GM19043 (cell line): Measurements from ENCODE around the gene ACOT11.
A peak's percentile ranks its signal among the peaks of the same experiment; 100 is the strongest.
"Not testable (repeated sequence)": the region's sequence is repeated elsewhere in the genome, so short reads cannot be mapped to it uniquely, and the experiment has no call there.

ENCODE experiments used
- ATAC-seq: cut with Tn5 transposase; IDR thresholded peaks from one replicate; pipeline ENCODE4 v1.9.1; 2021; ENCODE audit warnings: low read depth; ENCODE audit not compliant: unreplicated experiment

Gene ACOT11

DNA sequence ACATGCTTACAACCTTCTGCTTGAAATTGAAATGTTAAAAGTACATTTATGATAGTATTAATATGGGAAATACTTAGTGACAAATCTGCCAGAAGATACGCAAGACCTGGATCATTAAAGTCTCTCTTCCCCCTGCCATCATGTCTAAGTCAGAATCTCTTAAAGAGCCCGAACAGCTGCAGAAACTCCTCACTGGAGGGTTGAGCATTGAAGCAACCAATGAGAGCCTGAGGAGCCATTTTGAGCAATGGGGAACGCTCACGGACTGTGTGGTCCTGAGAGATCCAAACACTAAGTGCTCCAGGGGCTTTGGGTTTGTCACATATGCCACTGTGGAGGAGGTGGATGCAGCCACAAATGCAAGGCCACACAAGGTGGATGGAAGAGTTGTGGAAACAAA, 11.4 kb upstream of the ACOT11 start:
- not testable (repeated sequence) for ATAC-seq

DNA sequence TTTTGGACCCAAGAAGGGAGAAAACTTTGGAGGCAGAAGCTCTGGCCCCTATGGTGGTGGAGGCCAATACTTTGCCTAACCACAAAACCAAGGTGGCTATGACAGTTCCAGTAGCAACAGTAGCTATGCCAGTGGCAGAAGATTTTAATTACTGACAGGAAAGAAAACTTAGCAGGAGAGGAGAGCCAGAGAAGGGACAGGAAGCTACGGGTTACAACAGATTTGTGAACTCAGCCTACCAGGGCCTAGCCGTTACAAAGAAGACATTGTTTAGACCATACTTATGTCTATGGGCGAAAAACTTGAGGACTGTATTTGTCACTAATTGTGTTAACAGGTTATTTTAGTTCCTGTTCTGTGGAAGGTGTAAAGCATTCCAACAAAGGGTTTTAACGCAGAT, 10.4 kb upstream of the ACOT11 start:
- no peak for ATAC-seq

- ATAC-seq = no peak
These were observed 9.5 kb upstream of the ACOT11 start for GRCh38 chr1:54538538-54538937.

DNA sequence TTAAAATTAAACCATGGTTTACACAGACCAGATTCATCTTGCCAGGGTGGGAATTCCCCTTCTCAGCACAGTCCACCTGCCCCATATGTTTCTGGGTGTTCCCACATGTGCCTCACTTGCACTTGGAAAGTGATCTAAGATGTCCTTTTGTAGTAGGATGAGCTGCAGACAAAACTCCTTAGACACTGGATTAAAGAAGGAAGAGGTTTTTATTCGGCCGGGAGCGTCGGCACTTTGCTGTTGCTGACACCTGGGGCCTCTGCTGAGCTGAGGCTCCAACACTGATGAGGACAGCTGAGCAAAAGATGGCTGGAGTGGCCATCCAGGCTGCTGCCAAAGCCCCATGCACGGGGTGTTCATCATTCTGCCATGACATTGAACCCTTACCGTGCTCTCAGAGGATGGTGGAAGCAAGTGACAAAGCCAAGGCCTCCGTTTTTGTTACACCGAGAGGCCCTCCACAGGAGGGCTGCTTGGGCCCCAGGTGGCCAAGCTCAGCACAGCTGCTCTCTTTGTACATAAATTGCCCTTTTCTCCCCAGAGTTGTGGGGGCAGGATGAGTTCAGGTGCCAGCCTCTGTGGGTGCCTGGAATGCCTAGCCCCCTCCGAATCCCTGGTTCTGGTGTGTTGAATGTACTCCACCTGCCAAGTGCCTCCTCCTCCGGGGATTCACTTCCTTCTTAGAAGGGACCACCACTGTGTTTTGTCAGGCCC, 7.3 kb upstream of the ACOT11 start:
- ATAC-seq = no peak

DNA sequence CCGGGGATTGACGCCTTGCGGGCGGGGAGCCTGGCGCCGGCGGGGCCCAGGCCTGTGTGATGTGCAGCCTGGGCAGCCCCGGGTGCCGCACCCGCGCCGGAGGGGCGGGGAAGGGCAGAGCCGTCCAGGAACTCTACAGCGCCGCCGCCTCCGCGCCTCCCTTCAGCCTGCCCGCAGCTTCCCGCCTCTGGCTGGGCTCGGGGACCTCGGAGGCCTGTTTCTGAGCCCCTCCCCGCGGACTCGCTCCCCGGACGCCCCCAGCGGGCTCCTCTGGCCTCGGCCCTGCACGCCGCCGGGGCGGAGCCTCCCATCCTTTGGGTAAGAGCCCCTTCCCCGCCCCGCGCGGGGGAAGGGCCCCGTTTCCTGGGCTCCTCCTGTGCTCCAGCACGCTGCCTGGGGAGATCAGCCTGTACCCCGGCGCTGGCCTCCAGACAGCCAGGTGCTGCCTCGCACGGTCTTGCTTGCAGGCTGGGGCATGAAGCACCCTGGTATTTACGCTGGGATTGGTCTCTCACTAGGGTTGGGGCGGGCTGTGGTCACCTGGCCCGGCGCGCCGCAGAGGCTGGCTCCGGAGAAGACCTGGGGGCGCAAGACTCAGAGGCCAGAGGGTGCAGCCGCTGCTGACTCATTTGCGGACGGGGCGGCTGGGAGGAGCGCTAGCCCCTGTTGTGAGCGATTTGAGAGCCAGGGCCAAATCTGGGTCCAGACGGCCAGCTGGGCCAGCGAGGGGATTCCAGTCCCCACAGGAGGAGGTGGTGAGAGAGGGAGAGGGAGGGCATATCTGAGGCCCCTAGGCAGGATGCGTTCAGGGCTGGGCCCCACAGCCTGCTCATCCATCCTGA, 5.7 kb upstream of the ACOT11 start:
- peak; percentile 55 for ATAC-seq

DNA sequence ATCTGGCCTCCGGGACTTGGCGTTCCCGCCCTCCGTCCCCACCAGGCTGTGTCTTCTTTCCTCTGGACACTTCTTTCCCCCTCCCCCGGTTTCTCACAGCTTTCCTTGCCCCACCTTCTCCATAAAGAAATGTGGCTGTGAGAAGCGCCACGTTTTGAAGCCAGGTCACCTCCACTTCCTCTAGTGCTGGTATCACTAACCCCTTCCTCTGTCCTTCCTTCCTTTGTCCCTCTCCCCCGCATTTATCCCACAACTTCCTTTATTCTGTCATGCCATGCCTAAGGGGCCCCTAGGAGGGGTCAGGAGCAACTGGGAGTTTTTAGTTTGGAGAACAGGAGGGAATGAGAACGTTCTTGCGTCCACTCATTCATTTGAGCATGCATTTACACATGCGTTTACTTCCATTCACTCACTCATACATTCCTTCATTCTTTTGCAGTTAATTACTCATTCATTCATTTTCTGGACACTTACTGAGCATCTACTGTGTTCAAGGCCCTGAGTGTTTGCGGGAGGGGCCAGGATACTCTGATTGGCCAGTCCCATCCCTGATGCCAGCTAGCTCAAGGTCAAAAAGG, 5.0 kb upstream of the ACOT11 start:
- ATAC-seq = no peak

DNA sequence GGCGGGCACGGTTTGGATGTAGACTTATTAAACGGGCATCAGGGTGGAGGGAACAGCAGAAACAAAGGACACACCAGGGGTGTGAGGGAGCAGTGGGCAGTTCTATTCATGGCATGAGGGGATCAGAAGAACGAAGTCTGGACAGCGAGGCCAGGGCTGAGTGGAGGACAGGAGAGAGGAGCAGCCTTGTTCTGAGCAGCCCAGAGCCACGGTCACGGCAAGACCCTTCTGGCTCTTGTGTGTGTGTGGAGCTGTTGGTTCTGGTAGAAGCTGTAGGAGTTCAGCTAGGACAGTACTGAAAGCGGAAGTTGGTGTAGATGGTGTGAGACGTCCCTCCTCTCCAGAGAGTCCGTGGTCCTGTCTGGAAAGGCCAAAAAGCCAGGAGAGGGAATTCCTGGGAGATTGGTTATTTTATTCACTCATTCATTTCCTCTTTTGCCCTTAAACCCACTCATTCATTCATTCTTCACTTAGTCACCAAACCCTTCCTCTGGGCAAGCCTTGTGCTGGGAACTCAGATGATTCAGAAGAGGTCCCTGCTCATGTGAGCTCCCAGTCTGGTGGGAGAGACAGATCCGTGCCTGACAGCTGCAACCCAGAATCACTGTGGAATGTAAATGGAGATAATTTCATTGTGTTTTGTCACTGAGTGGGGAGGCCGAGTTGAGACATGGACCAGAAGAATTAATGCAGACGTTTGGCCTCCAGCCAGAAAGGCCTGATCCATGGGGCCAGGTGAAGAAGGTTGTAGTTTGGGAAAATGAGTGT, 4.1 kb upstream of the ACOT11 start:
- no peak for ATAC-seq

DNA sequence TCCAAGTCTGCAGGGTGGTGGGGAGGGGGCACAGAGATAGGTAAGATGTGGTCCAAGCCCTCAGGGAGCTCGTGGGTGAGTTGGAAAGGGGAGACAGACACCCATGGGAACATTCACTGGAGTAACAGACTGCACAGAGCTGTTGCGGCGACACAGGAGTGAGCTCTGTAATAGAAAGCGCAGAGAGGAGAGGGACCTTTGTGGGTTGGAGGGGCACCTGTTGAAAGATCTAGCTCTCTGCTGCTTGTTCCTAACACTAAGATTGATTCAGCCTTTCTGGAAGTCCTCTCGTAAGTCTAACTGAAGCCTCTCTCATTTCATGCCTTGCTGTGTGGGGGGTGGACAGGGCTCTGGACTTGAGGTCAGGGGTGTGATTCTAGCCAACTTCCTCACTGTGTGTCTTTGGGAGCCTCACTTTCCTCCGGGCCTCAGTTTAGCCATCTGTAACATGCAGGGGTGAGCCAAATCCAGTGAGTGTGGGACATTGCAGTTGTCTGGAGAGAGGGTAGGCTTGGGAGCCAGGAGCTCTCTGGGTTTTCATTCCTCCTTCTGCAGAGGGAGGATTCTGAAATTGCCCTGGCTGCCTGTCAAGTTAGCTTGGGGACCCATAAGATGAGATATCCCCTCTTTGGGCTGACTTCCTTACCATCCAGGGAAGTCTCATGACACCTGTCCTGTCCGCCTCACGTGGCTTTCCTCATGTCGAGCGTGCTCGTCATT, 2.0 kb upstream of the ACOT11 start:
- no peak for ATAC-seq

GRCh38 chr1:54546651-54547401, 1.2 kb upstream of the ACOT11 start:
- ATAC-seq = no peak

- ATAC-seq = no peak
These were observed 489 bp downstream of the ACOT11 start for GRCh38 chr1:54548389-54549044.

GRCh38 chr1:54549181-54549924, 1.3 kb downstream of the ACOT11 start:
- no peak for ATAC-seq

GRCh38 chr1:54551891-54552290, 3.9 kb downstream of the ACOT11 start:
- ATAC-seq = no peak

DNA sequence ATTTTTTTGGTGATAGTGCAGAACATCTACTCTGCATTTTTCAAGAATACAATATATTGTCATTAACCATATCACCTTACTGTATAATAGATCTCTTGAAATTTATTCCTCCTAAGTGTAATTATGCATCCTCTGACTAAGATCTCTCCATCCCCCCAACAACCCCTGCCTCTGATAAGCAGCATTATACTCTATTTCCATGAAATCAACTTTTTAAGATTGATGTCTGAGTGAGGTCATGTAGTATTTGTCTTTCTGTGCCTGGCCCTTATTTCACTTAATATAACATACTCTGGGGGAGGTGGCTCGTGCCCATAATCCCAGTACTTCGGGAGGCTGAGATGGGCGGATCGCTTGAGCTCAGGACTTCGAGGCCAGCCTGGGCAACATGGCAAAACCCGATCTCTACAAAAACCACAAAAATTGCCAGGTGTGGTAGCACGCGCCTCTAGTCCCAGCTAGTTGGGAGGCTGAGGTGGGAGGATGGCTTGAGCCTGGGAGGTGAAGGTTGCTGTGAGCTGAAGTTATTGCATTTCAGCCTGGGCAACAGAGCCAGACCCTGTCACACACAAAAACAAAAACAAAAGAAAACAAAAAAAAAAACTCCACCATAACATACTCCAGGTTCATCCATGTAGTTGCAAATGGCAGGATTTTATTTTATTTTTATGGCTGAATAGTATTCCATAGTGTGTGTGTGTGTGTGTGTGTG, 5.7 kb downstream of the ACOT11 start:
- ATAC-seq = no peak

DNA sequence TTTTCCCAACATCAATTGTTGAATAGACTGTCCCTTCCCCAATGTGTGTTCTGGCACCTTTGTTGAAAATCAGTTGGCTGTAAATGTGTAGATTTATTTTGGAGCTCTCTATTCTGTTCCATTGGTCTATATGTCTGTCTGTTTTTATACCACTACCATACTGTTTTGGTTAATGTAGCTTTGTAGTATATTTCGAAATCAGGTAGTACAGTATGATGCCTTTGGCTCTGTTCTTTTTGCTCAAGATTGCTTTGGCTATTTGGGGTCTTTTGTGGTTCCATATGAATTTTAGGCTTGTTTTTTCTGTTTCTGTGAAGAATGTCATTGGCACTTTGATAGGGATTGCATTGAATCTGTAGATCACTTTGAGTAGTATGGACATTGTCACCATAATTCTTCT, 8.1 kb downstream of the ACOT11 start:
- no peak for ATAC-seq

GRCh38 chr1:54557671-54558355, 9.8 kb downstream of the ACOT11 start:
- no peak for ATAC-seq

GRCh38 chr1:54558434-54559030, 10.5 kb downstream of the ACOT11 start:
- no peak for ATAC-seq

DNA sequence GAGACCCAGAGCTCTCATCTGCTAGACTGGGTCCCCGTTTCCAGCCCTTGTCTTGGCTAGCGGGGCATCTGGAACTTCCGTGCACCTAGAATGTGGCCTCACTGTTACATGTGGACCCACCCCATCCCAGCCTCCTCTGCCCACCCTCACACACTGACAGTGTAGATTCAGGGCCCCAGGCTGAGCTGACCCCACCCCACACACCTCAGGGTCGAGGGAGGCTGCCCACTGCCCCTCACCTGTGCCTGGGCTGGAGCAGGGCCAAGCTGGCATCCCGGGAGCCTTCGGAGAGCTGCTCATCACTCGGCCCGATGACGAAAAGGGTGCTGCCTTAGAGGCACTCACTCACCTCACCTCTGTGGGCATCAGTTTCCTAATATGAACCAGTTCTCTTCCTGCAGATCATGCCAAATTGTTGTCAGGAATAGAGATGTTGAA, 11.1 kb downstream of the ACOT11 start:
- no peak for ATAC-seq
